HG03139 (cell line): Measurements from ENCODE around the gene TM7SF2.

Experiments used
- ATAC-seq: cut with Tn5 transposase; IDR thresholded peaks from one replicate; pipeline ENCODE4 v1.9.1; 2021; ENCODE audit not compliant: unreplicated experiment

The TM7SF2 gene

GRCh38 chr11:65111744-65112545 is at the start of gene TM7SF2:
TM7SF2 (plus strand) TSS chr11:65111872; CDS start chr11:65112016, 144 bp downstream.
- ATAC-seq: peak; percentile 53

DNA sequence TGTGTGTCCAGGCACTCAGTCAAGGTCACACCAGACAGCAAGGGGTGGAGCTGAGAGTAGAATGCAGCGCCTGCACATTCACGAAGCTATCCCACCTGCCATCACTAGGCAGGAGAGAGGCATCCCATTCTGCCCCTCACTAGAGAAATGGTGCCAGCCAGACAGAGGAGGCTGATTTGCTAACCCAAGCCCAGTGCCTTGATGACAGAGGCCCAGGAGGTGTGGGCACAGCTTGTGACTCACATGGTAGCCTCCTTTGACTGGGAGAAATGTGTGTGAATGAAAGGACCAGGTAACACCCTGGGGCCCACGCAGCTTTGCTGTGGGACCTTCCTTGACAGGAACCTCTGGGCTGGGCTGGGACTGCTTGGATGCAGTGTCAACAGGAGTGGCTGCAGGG is 48.1 kb upstream of the TM7SF2 start:
- no peak for ATAC-seq

GRCh38 chr11:65064847-65065240 is 46.8 kb upstream of the TM7SF2 start:
- ATAC-seq: no peak

DNA sequence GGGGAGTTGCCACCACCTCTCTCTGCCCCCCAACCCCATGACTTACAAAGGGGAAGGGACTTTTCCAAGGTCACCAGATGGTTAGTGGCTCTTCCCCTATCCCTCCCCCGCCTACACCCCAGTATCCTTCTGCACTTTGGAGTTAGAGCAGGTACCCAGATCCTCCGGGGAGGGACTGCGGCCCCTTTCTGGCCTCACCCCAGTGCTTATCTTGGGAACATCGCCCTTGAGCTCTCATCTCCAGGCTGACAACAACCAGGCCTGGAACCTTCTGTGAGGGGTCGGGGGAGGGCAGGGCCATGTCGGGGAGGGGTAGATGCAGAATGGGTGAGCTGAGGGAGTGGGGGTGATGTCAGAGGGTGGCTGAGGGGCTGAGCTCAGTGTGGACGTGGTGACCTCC is 45.8 kb upstream of the TM7SF2 start:
- ATAC-seq: no peak

- no peak for ATAC-seq
These were observed 45.4 kb upstream of the TM7SF2 start for GRCh38 chr11:65066315-65066714.

DNA sequence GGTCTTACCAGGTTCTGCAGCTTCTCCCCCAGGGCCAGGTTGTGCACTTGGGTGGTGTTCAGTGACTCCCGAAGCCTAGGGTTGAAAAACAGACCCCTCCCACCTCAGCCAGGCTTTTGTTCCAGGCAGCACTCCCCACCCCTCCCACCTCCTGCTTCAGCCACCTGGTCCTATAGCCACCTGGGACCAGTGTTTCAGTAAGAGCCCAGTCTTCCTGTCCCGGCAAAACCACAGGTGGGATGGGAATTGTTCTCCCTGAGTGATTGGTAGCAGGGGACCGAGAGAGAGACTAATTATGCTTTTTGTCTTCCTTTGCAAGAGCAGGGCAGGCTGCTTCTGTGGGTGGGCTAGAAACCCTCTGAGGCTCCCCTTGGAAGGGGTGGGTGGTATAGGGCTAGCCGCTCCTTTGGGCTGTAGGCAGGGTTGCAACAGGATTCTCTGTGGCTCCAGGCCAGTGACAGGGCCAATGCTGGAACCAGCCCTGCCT is 44.8 kb upstream of the TM7SF2 start:
- no peak for ATAC-seq

- no peak for ATAC-seq
These were observed 44.2 kb upstream of the TM7SF2 start for GRCh38 chr11:65067446-65067845.

GRCh38 chr11:65069217-65069616 is 42.5 kb upstream of the TM7SF2 start:
- no peak for ATAC-seq

- ATAC-seq: no peak
These were observed 39.6 kb upstream of the TM7SF2 start for GRCh38 chr11:65071907-65072630.

GRCh38 chr11:65072631-65072966 is 39.1 kb upstream of the TM7SF2 start:
- ATAC-seq: no peak

- ATAC-seq: no peak
These were observed 34.2 kb upstream of the TM7SF2 start for GRCh38 chr11:65077451-65077850.

DNA sequence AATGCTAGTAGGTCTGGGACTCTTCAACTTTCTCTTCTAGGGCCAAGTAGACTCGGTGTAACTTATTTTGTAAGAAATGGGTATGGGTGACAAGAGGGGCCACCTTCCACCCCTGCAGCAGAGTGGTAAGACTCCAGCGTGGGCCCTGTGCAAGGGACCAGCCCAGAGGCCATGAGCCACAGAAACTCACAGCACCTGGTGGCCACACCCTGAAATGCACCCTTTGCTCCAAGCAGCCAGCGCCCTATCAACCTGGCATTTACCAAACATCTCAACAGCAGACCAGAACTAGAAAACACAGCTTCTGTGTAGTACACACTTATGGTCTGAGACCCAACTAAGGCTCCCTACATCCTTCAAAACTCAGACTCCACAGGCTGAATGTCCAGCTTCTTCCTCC is 33.5 kb upstream of the TM7SF2 start:
- ATAC-seq: no peak

GRCh38 chr11:65078786-65079342 is 32.8 kb upstream of the TM7SF2 start:
- ATAC-seq: no peak

DNA sequence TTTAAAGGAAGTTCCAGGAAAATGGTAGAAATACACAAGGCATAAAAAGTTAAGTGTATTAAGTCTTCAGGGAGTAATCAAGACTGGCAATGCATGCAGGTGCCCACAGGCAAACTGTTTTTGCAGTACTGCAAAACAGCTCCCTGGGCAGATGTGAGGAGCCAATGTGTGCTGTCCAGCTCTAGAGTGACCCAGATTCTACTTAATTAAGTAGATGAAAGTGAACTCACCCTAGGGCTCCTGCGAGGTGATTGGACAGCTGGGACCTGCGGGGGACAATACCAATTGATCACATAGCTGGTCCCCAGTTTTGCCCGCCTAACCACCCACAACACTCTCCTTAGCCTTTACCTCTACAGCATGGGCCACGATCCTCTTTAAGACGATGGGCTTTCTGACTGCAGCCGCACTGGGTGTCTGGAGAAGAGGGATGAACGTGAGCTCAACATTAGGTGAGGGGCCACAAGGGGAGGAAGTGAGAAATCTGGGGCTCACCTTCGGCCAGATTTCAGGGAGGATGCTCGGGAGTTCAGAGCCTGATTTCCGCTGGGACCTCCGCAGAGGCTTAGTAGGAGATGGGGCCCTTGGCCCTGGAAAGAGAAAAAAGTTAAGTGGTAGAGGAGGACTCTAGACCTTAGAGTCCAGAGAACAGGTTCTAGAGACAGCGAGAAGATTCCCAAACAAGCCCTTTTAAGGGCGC is 28.4 kb upstream of the TM7SF2 start:
- ATAC-seq: peak; percentile 12

GRCh38 chr11:65083834-65084597 is 27.7 kb upstream of the TM7SF2 start, which contains the start of the genes CDCA5 and ZFPL1:
CDCA5 (minus strand) TSS chr11:65084040; CDS start chr11:65083978, 62 bp downstream.
ZFPL1 (plus strand) TSS chr11:65084222; CDS start chr11:65084699, 477 bp downstream.
- peak; percentile 68 for ATAC-seq

- ATAC-seq: no peak
These were observed 26.9 kb upstream of the TM7SF2 start for GRCh38 chr11:65084598-65085375.

- no peak for ATAC-seq
These were observed 26.2 kb upstream of the TM7SF2 start for GRCh38 chr11:65085446-65085845.

DNA sequence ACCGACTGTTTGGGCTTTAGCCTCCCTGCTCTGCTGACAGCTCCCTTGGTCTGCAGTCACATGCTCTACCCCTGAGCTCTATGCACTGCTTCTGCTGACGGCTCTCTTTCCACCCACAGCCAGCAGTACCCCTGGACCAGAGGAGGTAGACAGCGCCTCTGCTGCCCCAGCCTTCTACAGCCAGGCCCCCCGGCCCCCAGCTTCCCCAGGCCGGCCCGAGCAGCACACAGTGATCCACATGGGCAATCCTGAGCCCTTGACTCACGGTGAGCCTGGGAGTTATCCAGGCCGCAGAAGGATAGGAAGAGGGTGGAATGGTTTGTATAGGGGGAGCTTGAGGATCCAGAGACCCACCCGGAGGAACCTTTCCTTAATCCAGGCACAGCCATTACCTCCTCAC is 24.9 kb upstream of the TM7SF2 start:
- ATAC-seq: no peak

GRCh38 chr11:65087216-65087615 is 24.5 kb upstream of the TM7SF2 start:
- ATAC-seq: no peak

- no peak for ATAC-seq
These were observed 23.8 kb upstream of the TM7SF2 start for GRCh38 chr11:65087827-65088226.
